Ascending aorta (tissue), 2 donors: ENCODE data around the gene INPP5B. TPM values are rescaled to one million over a fixed set of nuclear protein-coding genes. Genes with fewer than 3 reads are reported as not detected.
"Not testable (repeated sequence)": the region's sequence is repeated elsewhere in the genome, so short reads cannot be mapped to it uniquely, and the experiment has no call there.

Experiments used
- DNase-seq, 2 donors: peaks; one replicate each; pipeline ENCODE4 v3.0.0-alpha.2; 2019; ENCODE audit warnings: low spot score in 2 of 2
- H3K27ac ChIP-seq, 2 donors: fragments of 200-600 bp; sonication (generic); one replicate each; pipeline ENCODE4 v1.5.1; 2016 to 2017; ENCODE audit warnings: mild to moderate bottlenecking in 1 of 2
- H3K27me3 ChIP-seq: fragments of 200-600 bp; sonication (generic); one replicate; pipeline ENCODE4 v1.5.1; 2017
- H3K36me3 ChIP-seq, 2 donors: fragments of 200-600 bp; sonication (generic); one replicate each; pipeline ENCODE4 v1.5.1; 2016
- H3K4me1 ChIP-seq, 2 donors: fragments of 200-600 bp; sonication (generic); one replicate each; pipeline ENCODE4 v1.5.1; 2016 to 2017; ENCODE audit warnings: mild to moderate bottlenecking in 1 of 2
- H3K4me3 ChIP-seq, 2 donors: fragments of 200-600 bp; sonication (generic); one replicate each; pipeline ENCODE4 v1.5.1; 2016 to 2017; ENCODE audit warnings: mild to moderate bottlenecking in 1 of 2
- H3K9me3 ChIP-seq, 2 donors: fragments of 200-600 bp; sonication (generic); one replicate each; pipeline ENCODE4 v1.5.1; 2016
- intact Hi-C: fragments of 100-400 bp; cut with DNase I; formaldehyde crosslinking; loops from one replicate; pipeline ENCODE4 v1.15.1; 2023
- total RNA-seq: library from RNA; depleted of rRNA; stranded (reverse); fragments of >200 nt; gene quantifications from one replicate; pipeline ENCODE4 v1.1.0, GENCODE V29; 2016
- TF ChIP-seq, protein P1 (sequence below), 3 experiments: fragments of 200-600 bp in 2 of 3; fragments of 450-650 bp in 1 of 3; sonication (generic) in 2 of 3; IDR thresholded peaks; one replicate each; pipeline ENCODE4 v1.5.1; 2016 to 2019; ENCODE audit warnings: antibody characterized with exemption in 3 of 3, mild to moderate bottlenecking in 1 of 3, moderate library complexity in 1 of 3

Gene INPP5B
- total RNA-seq, 1 donor from 2014 or later: 11.7 TPM

DNA sequence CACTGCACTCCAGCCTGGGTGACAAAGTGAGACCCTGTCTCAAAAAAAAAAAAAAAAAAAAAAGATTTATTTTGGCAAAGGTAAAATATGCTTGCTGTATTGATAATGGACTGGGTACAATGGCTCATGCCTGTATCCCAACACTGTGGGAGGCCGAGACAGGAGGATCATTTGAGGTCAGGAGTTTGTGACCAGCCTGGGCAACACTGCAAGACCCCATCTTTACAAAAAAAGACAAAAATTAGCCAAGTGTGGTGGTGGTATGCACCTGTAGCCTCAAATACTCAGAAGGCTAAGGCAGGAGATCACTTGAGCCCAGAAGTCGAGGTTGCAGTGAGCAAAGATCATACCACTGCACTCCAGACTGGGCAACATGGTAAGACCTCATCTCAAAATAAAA is 36.7 kb upstream of the INPP5B start:
- H3K27ac ChIP-seq: no peak overlapping the region
- no peaks in the 10 kb centered on the region for H3K27me3 ChIP-seq
- intact Hi-C loops: no loop called here
- peaks cover 72 to 93% of the 10 kb centered on the region in 2 donors for H3K36me3 ChIP-seq
- no peaks in the 10 kb centered on the region for H3K9me3 ChIP-seq
- peaks cover 2 to 6% of the 10 kb centered on the region in 2 donors for H3K4me1 ChIP-seq
- DNase-seq: no peak
- TF ChIP-seq, protein P1, sequence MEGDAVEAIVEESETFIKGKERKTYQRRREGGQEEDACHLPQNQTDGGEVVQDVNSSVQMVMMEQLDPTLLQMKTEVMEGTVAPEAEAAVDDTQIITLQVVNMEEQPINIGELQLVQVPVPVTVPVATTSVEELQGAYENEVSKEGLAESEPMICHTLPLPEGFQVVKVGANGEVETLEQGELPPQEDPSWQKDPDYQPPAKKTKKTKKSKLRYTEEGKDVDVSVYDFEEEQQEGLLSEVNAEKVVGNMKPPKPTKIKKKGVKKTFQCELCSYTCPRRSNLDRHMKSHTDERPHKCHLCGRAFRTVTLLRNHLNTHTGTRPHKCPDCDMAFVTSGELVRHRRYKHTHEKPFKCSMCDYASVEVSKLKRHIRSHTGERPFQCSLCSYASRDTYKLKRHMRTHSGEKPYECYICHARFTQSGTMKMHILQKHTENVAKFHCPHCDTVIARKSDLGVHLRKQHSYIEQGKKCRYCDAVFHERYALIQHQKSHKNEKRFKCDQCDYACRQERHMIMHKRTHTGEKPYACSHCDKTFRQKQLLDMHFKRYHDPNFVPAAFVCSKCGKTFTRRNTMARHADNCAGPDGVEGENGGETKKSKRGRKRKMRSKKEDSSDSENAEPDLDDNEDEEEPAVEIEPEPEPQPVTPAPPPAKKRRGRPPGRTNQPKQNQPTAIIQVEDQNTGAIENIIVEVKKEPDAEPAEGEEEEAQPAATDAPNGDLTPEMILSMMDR (IDR thresholded peaks at IDR 0.05): no peak
- no peak overlapping the region for H3K4me3 ChIP-seq

DNA sequence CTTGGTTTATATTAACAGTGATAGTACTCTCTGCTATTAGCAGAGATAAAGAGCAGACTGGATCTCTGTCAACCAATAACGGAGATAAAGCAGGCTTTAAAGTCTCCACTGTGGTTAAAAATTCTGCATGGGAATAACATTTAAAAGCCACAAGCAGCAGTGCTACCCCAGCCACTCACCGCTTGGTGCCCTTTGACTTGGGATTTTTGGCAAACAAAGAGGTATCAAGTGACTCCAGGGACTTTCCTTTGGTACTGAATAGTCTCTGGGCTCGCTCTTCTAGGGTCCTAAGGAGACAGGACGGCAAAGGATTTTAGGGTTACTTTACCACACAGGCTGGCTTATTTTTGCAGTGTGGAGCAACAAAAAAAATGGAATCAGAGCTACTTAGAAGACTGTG is 31.7 kb upstream of the INPP5B start:
- Histone ChIP-seq H3K27me3 (no peaks in the 10 kb centered on the region), H3K4me1 (no peaks in the 10 kb centered on the region), H3K27ac (no peak overlapping the region), H3K4me3 (no peak overlapping the region), H3K36me3 (peaks cover 79 to 90% of the 10 kb centered on the region in 2 donors), H3K9me3 (no peaks in the 10 kb centered on the region)
- no peak for DNase-seq
- intact Hi-C loops: loop anchor here (5.0 kb wide), 1 partner anchor 39 kb away; no protein-coding TSS in a partner anchor
- TF ChIP-seq, protein P1 (IDR thresholded peaks at IDR 0.05): no peak

DNA sequence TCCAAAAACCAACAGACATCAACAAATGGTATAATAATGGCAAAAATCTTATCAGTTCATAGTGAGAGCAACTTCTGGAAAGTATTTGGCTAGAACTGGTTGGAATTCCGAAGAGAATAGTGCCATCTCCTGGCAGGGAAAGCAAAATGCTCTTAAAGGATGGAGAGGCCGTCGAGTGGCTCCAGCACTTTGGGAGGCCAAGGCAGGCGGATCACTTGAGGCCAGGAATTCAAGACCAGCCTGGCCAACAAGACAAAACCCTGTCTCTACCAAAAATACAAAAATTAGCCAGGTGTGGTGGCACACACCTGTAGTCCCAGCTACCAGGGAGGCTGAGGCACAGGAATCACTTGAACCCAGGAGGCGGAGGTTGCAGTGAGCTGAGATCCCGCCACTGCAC is 28.2 kb upstream of the INPP5B start:
- H3K4me1 ChIP-seq, H3K9me3 ChIP-seq, H3K27me3 ChIP-seq, DNase-seq, H3K4me3 ChIP-seq, H3K27ac ChIP-seq: not testable (repeated sequence)
- peaks cover 66 to 76% of the 10 kb centered on the region in 2 donors for H3K36me3 ChIP-seq
- TF ChIP-seq, protein P1 (IDR thresholded peaks at IDR 0.05): peak; percentile 34 to 51 (median 35)
- intact Hi-C loops: loop anchor here (5.0 kb wide), 1 partner anchor 42 kb away; no protein-coding TSS in a partner anchor

DNA sequence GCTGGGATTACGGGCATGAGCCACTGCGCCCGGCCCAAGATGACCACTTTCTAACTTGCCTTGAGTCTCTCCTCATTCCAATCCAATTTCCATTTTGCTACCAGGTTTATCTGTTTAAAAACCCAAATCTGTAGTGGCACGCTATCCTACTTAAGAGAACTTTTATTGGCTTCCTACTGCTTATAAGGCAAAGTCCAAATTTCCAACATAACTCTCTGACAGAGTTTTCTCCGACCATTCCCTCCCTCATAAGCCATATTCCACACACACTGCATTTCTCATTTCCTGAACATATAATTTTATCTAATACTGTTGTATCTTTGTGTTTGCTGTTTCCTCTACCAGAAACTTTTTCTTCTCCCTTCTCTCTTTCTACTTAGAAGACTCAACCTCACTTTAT is 27.7 kb upstream of the INPP5B start:
- TF ChIP-seq, protein P1 (IDR thresholded peaks at IDR 0.05): no peak
- Histone ChIP-seq H3K27ac (no peak overlapping the region), H3K27me3 (no peaks in the 10 kb centered on the region), H3K4me3 (no peak overlapping the region), H3K4me1 (no peaks in the 10 kb centered on the region), H3K9me3 (no peaks in the 10 kb centered on the region), H3K36me3 (peaks cover 62 to 75% of the 10 kb centered on the region in 2 donors)
- no peak for DNase-seq
- intact Hi-C loops: no loop called here

DNA sequence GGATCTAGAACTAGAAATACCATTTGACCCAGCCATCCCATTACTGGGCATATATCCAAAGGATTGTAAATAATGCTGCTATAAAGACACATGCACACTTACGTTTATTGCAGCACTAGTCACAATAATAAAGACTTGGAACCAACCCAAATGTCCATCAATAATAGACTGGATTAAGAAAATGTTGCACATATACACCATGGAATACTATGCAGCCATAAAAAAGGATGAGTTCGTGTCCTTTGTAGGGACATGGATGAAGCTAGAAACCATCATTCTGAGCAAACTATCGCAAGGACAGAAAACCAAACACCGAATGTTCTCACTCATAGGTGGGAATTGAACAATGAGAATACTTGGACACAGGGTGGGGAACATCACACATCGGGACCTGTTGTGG is 26.8 kb upstream of the INPP5B start:
- H3K4me1 ChIP-seq, H3K27ac ChIP-seq, H3K4me3 ChIP-seq, H3K9me3 ChIP-seq, H3K27me3 ChIP-seq, intact Hi-C loops, DNase-seq: not testable (repeated sequence)
- H3K36me3 ChIP-seq: peaks cover 62 to 75% of the 10 kb centered on the region in 2 donors

DNA sequence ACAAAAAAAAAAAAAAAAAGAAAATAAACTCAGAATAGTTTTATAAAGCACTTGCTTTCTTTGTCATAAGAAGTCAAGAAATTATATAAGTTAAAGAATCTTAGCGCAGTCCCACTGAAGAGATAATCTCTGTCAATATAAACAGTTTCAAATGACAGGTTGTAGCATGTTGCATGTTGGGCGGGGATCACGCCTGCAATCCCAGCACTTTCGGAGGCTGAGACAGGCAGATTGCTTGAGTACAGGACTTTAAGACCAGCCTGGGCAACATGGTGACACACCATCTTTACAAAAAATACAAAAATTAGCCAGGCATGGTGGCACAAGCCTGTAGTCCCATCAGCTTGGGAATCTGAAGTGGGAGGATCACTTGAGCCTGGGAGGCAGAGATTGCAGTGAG is 18.4 kb upstream of the INPP5B start:
- intact Hi-C loops: no loop called here
- H3K4me1 ChIP-seq: no peaks in the 10 kb centered on the region
- no peaks in the 10 kb centered on the region for H3K27me3 ChIP-seq
- H3K9me3 ChIP-seq: no peaks in the 10 kb centered on the region
- no peak overlapping the region for H3K27ac ChIP-seq
- no peak overlapping the region for H3K4me3 ChIP-seq
- TF ChIP-seq, protein P1 (IDR thresholded peaks at IDR 0.05): no peak
- peaks cover 53 to 72% of the 10 kb centered on the region in 2 donors for H3K36me3 ChIP-seq
- no peak for DNase-seq

- intact Hi-C loops, H3K9me3 ChIP-seq, H3K27ac ChIP-seq, H3K4me3 ChIP-seq, DNase-seq, H3K4me1 ChIP-seq, H3K27me3 ChIP-seq: not testable (repeated sequence)
- peaks cover 58 to 72% of the 10 kb centered on the region in 2 donors for H3K36me3 ChIP-seq
These were observed 17.3 kb upstream of the INPP5B start for GRCh38 chr1:37964106-37964505.
